Lower leg skin (tissue), 4 donors: ENCODE data around the gene TIMM10. TPM values are rescaled to one million over a fixed set of nuclear protein-coding genes. Genes with fewer than 3 reads are reported as not detected.

Experiments
- DNase-seq, 2 donors: peaks; one replicate each; pipeline ENCODE4 v3.0.0-alpha.2; 2019; ENCODE audit warnings: low spot score in 2 of 2
- H3K4me3 ChIP-seq: fragments of 200-600 bp; sonication (generic); 2 replicates; pipeline ENCODE4 v1.5.1; 2017; ENCODE audit warnings: mild to moderate bottlenecking, low read depth; ENCODE audit not compliant: poor library complexity, severe bottlenecking
- POLR2A ChIP-seq, 2 donors: fragments of 450-650 bp; IDR thresholded peaks; one replicate each; pipeline ENCODE4 v1.6.1; 2016 to 2017; ENCODE audit warnings: antibody characterized with exemption in 2 of 2, mild to moderate bottlenecking in 1 of 2, moderate library complexity in 1 of 2
- WGBS, 2 donors: methylation state at CpG; one replicate each; pipeline ENCODE4 v1.1.5; 2018; 5-methylcytosine and 5-hydroxymethylcytosine counted together
- intact Hi-C: fragments of 100-400 bp; cut with DNase I; formaldehyde crosslinking; loops from one replicate; pipeline ENCODE4 v1.15.0; 2023; ENCODE audit warnings: low total_unique reads
- total RNA-seq, 4 donors: library from RNA; depleted of rRNA; stranded (reverse); fragments of >200 nt; gene quantifications; one replicate each; pipeline ENCODE4 v1.1.0, GENCODE V29; 2016
- TF ChIP-seq, protein P1 (sequence below), 3 donors: fragments of 450-650 bp; IDR thresholded peaks; one replicate each; pipeline ENCODE4 v1.5.1; 2016; ENCODE audit warnings: antibody characterized with exemption in 3 of 3, mild to moderate bottlenecking in 3 of 3, moderate library complexity in 2 of 3

TIMM10 gene
- total RNA-seq, 4 donors from 2014 or later = 24.3 to 53.2 (median 29.4) TPM

DNA sequence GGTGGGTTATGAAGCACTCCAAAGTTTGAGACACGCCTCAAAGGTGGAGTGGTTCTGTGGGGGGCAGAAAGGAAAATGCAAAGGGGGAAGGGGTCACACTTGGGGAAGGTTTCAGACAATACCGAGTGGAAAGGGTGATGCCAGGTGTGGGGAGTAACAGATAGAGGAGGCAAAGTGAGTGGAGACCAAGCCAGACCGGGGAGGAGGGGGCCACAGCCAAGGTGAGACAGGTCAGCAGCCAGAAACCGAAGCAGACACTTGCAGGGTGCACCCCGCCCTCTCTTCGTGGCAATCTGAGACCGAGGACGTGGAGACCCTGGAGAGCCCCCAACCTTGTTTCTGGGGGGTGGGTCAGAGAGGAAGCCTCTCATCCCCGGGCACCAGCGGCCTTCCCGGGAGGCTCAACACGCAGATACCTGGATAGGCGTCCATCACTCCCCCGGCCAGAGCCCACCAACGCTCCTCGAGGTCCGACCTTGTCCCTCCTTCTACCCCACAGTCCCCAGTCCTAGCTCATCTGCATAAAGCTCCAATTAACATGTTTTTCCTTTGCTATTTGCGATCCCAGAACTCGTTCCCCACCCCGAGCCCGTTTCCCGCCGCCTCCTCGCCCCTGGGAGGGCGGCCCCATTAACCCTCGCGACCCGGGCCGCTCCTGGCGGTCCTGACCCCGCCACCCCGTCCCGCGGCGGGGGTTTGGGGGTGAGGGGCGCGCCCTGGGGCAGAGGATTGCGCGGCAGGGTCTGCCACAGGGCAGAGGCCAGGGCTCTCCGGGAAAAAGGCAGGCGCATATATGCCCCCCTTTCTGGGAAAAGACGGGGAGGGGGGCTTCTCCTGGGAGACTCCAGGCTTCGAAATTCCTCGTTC is 48.4 kb downstream of the TIMM10 start:
- TF ChIP-seq, protein P1, sequence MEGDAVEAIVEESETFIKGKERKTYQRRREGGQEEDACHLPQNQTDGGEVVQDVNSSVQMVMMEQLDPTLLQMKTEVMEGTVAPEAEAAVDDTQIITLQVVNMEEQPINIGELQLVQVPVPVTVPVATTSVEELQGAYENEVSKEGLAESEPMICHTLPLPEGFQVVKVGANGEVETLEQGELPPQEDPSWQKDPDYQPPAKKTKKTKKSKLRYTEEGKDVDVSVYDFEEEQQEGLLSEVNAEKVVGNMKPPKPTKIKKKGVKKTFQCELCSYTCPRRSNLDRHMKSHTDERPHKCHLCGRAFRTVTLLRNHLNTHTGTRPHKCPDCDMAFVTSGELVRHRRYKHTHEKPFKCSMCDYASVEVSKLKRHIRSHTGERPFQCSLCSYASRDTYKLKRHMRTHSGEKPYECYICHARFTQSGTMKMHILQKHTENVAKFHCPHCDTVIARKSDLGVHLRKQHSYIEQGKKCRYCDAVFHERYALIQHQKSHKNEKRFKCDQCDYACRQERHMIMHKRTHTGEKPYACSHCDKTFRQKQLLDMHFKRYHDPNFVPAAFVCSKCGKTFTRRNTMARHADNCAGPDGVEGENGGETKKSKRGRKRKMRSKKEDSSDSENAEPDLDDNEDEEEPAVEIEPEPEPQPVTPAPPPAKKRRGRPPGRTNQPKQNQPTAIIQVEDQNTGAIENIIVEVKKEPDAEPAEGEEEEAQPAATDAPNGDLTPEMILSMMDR (IDR thresholded peaks at IDR 0.05) = no peak
- TF ChIP-seq POLR2A (IDR thresholded peaks at IDR 0.05) = no peak
- no peak for DNase-seq
- intact Hi-C loops = no loop called here
- 40 to 45% methylated on average over 43 to 44 of the region's 44 CpGs for WGBS, 2 donors
- no peak overlapping the region for H3K4me3 ChIP-seq

DNA sequence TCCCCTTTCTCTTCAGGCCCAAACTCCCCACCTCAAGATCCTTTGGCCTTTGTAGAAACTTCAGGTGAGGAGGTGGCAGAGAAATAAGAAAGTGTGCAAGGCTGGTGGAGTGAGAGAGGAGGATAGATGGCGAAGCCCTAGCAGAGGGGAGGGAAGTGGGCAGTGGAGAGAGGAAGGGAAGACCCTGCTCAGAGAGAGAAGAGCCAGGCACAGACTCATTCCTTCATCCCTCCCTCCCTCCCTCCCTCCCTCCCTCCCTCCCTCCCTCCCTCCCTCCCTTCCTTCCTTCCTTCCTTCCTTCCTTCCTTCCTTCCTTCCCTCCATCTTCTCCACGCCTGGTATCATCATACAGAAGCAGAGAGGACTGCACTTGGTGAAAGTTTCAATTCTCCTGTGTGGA is 49.2 kb downstream of the TIMM10 start:
- TF ChIP-seq POLR2A (IDR thresholded peaks at IDR 0.05) = no peak
- TF ChIP-seq, protein P1 (IDR thresholded peaks at IDR 0.05) = no peak
- 45 to 58% methylated on average over 2 of the region's 2 CpGs for WGBS, 2 donors
- no peak overlapping the region for H3K4me3 ChIP-seq
- intact Hi-C loops = no loop called here
- DNase-seq = no peak

DNA sequence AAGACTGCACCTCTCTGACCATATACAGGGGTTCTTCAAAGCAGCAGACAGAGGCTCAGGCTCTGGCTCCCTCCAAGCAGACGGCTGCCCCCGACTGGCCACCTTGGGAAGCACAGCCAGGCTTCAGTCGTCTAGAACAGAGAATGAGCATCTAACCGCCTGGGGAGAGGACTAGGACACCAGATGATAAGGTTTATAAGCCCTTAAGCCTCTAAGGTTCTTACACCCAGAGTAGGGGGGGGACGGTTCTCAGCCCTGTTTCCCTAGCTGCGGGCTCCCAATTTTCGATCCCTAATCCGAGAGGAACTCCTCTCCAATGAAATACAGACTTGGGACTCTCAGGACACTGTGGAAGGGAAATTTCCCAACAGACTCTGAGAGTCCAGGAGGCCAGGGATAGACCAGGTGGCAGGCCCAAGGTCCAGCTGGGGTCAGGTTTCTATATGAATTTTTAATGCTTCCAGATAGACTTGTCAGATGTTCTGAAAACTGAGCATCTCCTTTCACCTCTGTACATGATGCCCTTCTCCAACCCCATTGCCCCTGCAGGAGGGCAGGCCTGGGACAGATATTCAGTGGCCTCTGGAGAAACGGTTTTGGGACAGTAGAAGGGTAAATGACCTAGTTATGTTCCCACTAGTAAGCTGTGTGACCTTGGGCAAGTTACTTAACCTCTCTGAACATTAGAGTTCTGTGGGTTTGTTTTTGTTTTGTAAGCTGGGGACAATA is 50.0 kb downstream of the TIMM10 start:
- no peak overlapping the region for H3K4me3 ChIP-seq
- TF ChIP-seq, protein P1 (IDR thresholded peaks at IDR 0.05) = no peak
- TF ChIP-seq POLR2A (IDR thresholded peaks at IDR 0.05) = no peak
- WGBS, 2 donors = 43 to 46% methylated on average over 9 of the region's 9 CpGs
- DNase-seq = peak; percentile 33 to 92
- intact Hi-C loops = no loop called here

DNA sequence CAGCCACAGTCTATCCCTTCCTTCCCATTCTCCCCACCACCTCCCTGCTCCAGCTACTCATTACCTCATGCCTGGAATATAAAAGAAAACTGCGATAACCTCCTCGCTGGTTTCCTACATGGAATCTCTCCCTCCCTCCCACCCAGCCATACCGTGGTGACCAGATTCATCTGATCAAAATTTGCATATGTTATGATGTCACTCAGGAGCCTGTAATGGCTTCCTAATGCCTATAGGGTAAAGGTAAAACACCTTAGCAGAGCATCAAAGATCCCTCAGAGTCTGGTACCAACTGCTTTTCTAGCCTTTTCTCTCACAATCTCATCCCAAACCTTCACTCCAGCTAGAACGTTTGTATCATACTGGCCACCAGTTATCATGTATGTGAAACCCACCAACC is 50.6 kb downstream of the TIMM10 start:
- TF ChIP-seq, protein P1 (IDR thresholded peaks at IDR 0.05) = no peak
- TF ChIP-seq POLR2A (IDR thresholded peaks at IDR 0.05) = no peak
- intact Hi-C loops = no loop called here
- no peak overlapping the region for H3K4me3 ChIP-seq
- whole genome bisulfite sequencing, 2 donors = 20% methylated on average over 4 of the region's 4 CpGs
- no peak for DNase-seq

DNA sequence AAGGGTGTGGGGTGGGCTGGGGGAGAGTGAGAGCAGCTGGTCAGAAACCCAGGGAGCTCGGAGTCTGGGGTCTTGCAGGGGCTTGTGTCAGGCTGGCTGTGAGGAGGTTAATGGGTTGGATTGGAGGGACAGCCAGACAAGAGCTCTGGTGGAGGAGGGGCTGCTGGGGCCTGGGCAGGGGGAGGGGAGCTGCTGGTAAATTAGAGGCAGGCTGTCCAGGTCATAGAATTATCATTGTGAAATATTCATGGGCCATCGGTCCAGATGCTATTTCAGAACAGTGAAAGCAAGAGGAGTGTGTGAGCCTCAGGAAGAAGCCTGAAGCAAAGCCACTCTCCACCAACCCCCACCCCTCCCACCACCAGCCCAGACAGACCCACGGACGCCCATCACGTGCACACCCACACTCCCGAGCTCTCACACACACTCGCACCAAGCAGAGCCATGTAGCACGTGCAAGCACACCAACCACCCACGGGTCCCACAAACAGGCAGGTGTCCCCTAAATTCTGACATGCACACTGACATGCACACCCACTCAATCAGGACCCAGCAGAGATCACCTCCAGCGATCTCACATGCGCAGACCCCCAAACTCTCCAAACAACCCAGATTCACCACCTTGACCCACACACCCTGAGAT is 51.4 kb downstream of the TIMM10 start:
- no peak for DNase-seq
- 46 to 55% methylated on average over 11 of the region's 11 CpGs for WGBS, 2 donors
- intact Hi-C loops = no loop called here
- no peak overlapping the region for H3K4me3 ChIP-seq
- TF ChIP-seq POLR2A (IDR thresholded peaks at IDR 0.05) = no peak
- TF ChIP-seq, protein P1 (IDR thresholded peaks at IDR 0.05) = no peak

Other genes with a start within 250 kb of the TIMM10 start
- 100 to 1,000 TPM; 219 to 273 (median 230) TPM for gene TNKS1BP1, start 205.8 kb downstream of the TIMM10 start, total RNA-seq
- gene SSRP1, start 194.9 kb downstream of the TIMM10 start, total RNA-seq = 10 to 100 TPM; 66.1 to 76.1 (median 74.6) TPM
- gene P2RX3, start 192.4 kb downstream of the TIMM10 start, total RNA-seq = not detected
- gene PRG3, start 149.6 kb downstream of the TIMM10 start, total RNA-seq = not detected
- gene PRG2, start 140.1 kb downstream of the TIMM10 start, total RNA-seq = 1 to 10 TPM in 1 of 4 donors, under 1 TPM in 1, not detected in 2; 0.84 to 1.7 TPM
- gene SLC43A3, start 103.6 kb downstream of the TIMM10 start, total RNA-seq = 10 to 100 TPM; 12.4 to 66.4 (median 41.1) TPM
- gene RTN4RL2, start 70.2 kb downstream of the TIMM10 start, total RNA-seq = 1 to 10 TPM in 3 of 4 donors, under 1 TPM in 1; 0.55 to 3.6 (median 2.3) TPM
- gene SLC43A1, start 15.1 kb downstream of the TIMM10 start, total RNA-seq = 10 to 100 TPM; 15.9 to 20.2 (median 18.3) TPM
- gene SMTNL1, start 6.8 kb upstream of the TIMM10 start, total RNA-seq = not detected
- gene UBE2L6, start 36.9 kb upstream of the TIMM10 start, total RNA-seq = 10 to 100 TPM; 14.5 to 31.0 (median 19.9) TPM
- 100 to 1,000 TPM in 2 of 4 donors, 10 to 100 TPM in 2; 89.4 to 236 (median 103) TPM for gene SERPING1, start 66.9 kb upstream of the TIMM10 start, total RNA-seq
- gene YPEL4, start 119.2 kb upstream of the TIMM10 start, total RNA-seq = 1 to 10 TPM in 3 of 4 donors, under 1 TPM in 1; 0.91 to 4.3 (median 2.9) TPM
- gene CLP1, start 127.0 kb upstream of the TIMM10 start, total RNA-seq = 10 to 100 TPM; 14.0 to 29.2 (median 17.6) TPM
- gene ZDHHC5, start 137.4 kb upstream of the TIMM10 start, total RNA-seq = 10 to 100 TPM; 72.9 to 99.1 (median 84.5) TPM
- gene MED19, start 181.5 kb upstream of the TIMM10 start, total RNA-seq = 10 to 100 TPM; 19.4 to 25.5 (median 23.0) TPM
- 10 to 100 TPM; 41.8 to 60.4 (median 45.4) TPM for gene TMX2, start 181.8 kb upstream of the TIMM10 start, total RNA-seq
- gene SELENOH, start 210.7 kb upstream of the TIMM10 start, total RNA-seq = 100 to 1,000 TPM; 113 to 133 (median 124) TPM
- gene BTBD18, start 221.1 kb upstream of the TIMM10 start, total RNA-seq = not detected
- 100 to 1,000 TPM; 186 to 243 (median 197) TPM for gene CTNND1, start 231.0 kb upstream of the TIMM10 start, total RNA-seq